Aorta (tissue), 5 donors: ENCODE data around the gene BABAM1. TPM values are rescaled to one million over a fixed set of nuclear protein-coding genes. Genes with fewer than 3 reads are reported as not detected.

Source experiments
- ATAC-seq: fragments of 200-7000 bp; cut with Tn5 transposase; one replicate; pipeline ENCODE4 v1.9.1; 2022; ENCODE audit warnings: moderate library complexity; ENCODE audit not compliant: low FRiP score
- DNase-seq, 2 donors: peaks; one replicate each; pipeline ENCODE4 v3.0.0-alpha.2; 2020
- H3K27ac ChIP-seq, 2 donors: one replicate each; pipeline ENCODE4 v1.5.1; 2013; ENCODE audit warnings: low read length in 2 of 2, mild to moderate bottlenecking in 2 of 2, moderate library complexity in 2 of 2, control low read depth in 1 of 2, inconsistent platforms in 1 of 2, low read depth in 1 of 2
- H3K27me3 ChIP-seq, 2 donors: one replicate each; pipeline ENCODE4 v1.6.1; 2013; ENCODE audit warnings: control low read depth in 1 of 2, low read length in 1 of 2, mild to moderate bottlenecking in 1 of 2, moderate library complexity in 1 of 2; ENCODE audit not compliant: insufficient read depth in 2 of 2, control insufficient read depth in 1 of 2
- H3K36me3 ChIP-seq, 2 donors: one replicate each; pipeline ENCODE4 v1.6.1; 2013; ENCODE audit warnings: control low read depth in 1 of 2, low read length in 1 of 2, mild to moderate bottlenecking in 1 of 2; ENCODE audit not compliant: insufficient read depth in 2 of 2, control insufficient read depth in 1 of 2
- H3K4me1 ChIP-seq, 2 donors: one replicate each; pipeline ENCODE4 v1.6.1; 2013; ENCODE audit warnings: low read length in 2 of 2, control low read depth in 1 of 2, mild to moderate bottlenecking in 1 of 2, moderate library complexity in 1 of 2; ENCODE audit not compliant: insufficient read depth in 2 of 2, control insufficient read depth in 1 of 2
- H3K4me3 ChIP-seq, 2 donors: one replicate each; pipeline ENCODE4 v1.5.1; 2013; ENCODE audit warnings: low read length in 2 of 2, control low read depth in 1 of 2, mild to moderate bottlenecking in 1 of 2
- H3K9me3 ChIP-seq: one replicate; pipeline ENCODE4 v1.6.1; 2013; ENCODE audit warnings: mild to moderate bottlenecking, low read length; ENCODE audit not compliant: control insufficient read depth
- WGBS, 2 donors: extraction: QIAGEN DNeasy Blood & Tissue Kit; methylation state at CpG; one replicate each; pipeline ENCODE4 v1.1.7; 2013; 5-methylcytosine and 5-hydroxymethylcytosine counted together
- intact Hi-C, 2 donors: fragments of 100-400 bp; cut with DNase I; formaldehyde crosslinking; loops; one replicate each; pipeline versions ENCODE4 v1.14.2 to v1.15.0; 2022
- polyA plus RNA-seq, 2 donors: library from polyadenylated mRNA; stranded (reverse); fragments of 200-250 nt; gene quantifications; one replicate each; pipeline ENCODE4 v1.2.3, GENCODE V29; 2013
- total RNA-seq, 2 donors: library from RNA; stranded (reverse); fragmentation: NEBNext Ultra II Directional; extraction: Animal tissue kit (Norgen Biotek cat#: 25700); gene quantifications; one replicate each; pipeline ENCODE4 v1.2.1, GENCODE V29; 2021
- donor health status: healthy with polysubstance abuse.
- donor health status: Bipolar disorder and iron deficiency.
- donor health status: DM: no; HTN: no; CAD: no.
- donor health status: DM: no; HTN: no; CAD: no.
- donor health status: DM: yes; HTN: yes; CAD: no.

Gene BABAM1
- total and polyA plus RNA-seq, 4 donors = 55.8 to 102 (median 73.4) TPM

DNA sequence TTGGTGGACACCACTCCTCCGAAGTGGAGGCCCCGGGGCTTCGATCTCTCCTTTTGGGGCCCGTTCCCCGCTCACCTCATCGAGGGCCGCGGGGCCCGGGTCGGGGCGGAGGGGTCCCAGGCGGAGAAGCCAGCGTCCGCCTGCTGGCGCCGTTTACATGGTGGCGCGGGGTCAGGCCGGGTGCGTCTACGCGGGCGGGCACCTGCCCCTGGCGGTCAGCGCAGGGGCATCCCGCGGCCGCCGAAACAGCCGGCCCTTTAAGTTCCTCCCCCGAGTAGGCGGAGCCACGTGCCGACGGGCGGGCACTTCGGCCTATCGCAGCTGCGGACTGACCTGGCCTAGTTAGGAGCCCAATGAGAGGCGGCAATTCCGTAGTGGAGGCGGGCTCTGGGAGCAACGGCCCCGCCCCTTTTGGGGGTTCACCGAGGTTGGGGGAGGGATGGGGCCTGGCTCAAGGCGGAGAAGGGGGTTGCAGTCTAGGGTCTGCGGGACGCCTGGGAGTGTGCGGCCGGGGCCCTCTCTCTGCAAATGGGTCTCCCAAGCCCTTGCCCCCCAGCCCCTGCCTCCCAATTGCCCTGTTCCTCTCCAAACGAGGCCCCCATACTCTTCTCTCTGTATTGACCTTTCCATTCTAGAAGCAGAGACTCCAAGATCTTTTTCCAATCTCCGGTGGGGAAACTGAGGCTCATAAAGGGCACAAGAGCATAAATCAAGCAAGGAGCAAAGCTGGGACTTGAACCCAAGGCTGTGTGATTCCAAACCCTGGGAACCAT is 36.1 kb downstream of the BABAM1 start, which contains the start of gene ABHD8:
TSS of gene ABHD8 (minus strand) at position 259 of the 773 bp plus-strand sequence. CDS start 1,809 bp downstream, outside the sequence.
- peak; percentile 89 for ATAC-seq
- Histone ChIP-seq H3K4me3 (peak within 1 kb of the TSS; percentile 31 to 49), H3K27me3 (no peaks in the 10 kb centered on the region), H3K4me1 (no peaks in the 10 kb centered on the region), H3K27ac (no peak within 1 kb of the TSS), H3K36me3 (no peaks in the 10 kb centered on the region), H3K9me3 (no peaks in the 10 kb centered on the region)
- peak; percentile 98 for DNase-seq
- intact Hi-C loops = loop anchor here in 1 of 2 donors (5.0 kb wide), 1 partner anchor 89 kb away; the partner anchor contains the start of gene CCDC194
- WGBS, 2 donors = 1 to 2% methylated on average over 47 to 52 of the region's 52 CpGs

DNA sequence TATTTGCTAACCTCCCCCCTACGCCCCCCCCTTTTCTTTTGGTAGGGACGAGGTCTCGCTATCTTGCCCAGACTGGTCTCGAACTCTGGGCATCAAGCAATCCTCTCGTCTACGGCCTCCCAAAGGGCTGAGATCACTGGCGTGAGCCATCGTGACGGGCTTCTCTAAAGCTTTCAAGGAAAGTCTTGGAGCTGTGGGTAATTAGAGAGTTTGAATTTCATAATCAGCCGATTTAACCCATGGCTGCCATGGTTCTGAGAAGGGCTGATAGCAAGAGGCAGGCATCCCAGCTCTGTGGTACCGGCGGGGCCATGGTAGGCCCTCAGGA is 36.7 kb downstream of the BABAM1 start:
- intact Hi-C loops = loop anchor here in 1 of 2 donors (2.0 to 5.0 kb wide), 2 partner anchors 33 to 88 kb away; partner anchors contain the start of genes CCDC194 and GTPBP3
- Histone ChIP-seq H3K9me3 (no peaks in the 10 kb centered on the region), H3K36me3 (no peaks in the 10 kb centered on the region), H3K27ac (no peak overlapping the region), H3K4me3 (no peak overlapping the region), H3K4me1 (no peaks in the 10 kb centered on the region), H3K27me3 (no peaks in the 10 kb centered on the region)
- WGBS, 2 donors = 51 to 58% methylated on average over 12 of the region's 12 CpGs
- no peak for ATAC-seq
- no peak for DNase-seq

- H3K9me3 ChIP-seq = no peaks in the 10 kb centered on the region
- H3K36me3 ChIP-seq = no peaks in the 10 kb centered on the region
- intact Hi-C loops = loop anchor here in 1 of 2 donors (2.0 to 5.0 kb wide), 2 partner anchors 32 to 88 kb away; partner anchors contain the start of genes CCDC194 and GTPBP3
- peak overlapping the region in 1 of 2 donors; percentile 13 for H3K27ac ChIP-seq
- ATAC-seq (no peak), DNase-seq (peak in 1 of 2 donors; percentile 43)
- H3K4me3 ChIP-seq = no peak overlapping the region
- 46% methylated on average over 12 of the region's 12 CpGs for WGBS, 2 donors
- H3K27me3 ChIP-seq = no peaks in the 10 kb centered on the region
- no peaks in the 10 kb centered on the region for H3K4me1 ChIP-seq
Measured at GRCh38 chr19:17304386-17305215, 37.4 kb downstream of the BABAM1 start.

GRCh38 chr19:17305216-17305516 is 37.9 kb downstream of the BABAM1 start:
- 5% methylated on average over 7 of the region's 7 CpGs for WGBS, 2 donors
- ATAC-seq (no peak), DNase-seq (no peak)

DNA sequence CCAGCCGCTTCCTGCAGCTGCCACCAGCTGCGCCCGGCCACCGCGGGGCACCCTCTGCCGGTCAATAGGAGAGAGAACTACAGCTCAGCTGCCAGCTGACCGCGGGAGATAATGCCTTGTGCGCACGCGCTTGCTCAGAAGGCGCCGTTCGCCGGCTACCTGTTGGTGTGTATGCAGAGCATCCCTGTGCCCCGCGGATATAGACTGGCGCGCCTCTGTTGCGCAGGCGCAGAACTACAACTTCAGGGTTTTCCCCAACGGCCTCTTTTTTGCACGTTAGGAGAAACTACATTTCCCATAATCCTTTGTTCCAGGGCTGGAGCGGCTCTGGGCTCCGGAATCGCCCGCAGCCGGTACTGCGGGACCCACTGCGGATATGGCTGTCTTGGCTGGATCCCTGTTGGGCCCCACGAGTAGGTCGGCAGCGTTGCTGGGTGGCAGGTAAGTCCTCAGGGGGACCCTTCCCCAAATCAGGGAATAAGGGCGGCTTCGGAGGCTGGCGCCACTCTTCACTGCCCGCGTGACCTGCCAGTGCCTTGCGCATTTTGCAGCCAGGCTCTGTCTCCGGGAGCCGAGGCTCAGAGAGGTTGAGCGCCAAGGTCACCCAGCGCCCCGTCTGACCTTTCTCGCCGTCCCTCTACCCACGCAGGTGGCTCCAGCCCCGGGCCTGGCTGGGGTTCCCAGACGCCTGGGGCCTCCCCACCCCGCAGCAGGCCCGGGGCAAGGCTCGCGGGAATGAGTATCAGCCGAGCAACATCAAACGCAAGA is 38.5 kb downstream of the BABAM1 start, which contains the start of gene MRPL34:
TSS of gene MRPL34 (plus strand) at position 356 of the 768 bp plus-strand sequence. CDS start at position 377, 21 bp downstream.
- peak within 1 kb of the TSS; percentile 20 to 53 for H3K4me3 ChIP-seq
- peak within 1 kb of the TSS in 1 of 2 donors; percentile 68 for H3K27ac ChIP-seq
- H3K4me1 ChIP-seq = no peaks in the 10 kb centered on the region
- intact Hi-C loops = loop anchor here in 1 of 2 donors (2.0 kb wide), 1 partner anchor 31 kb away; the partner anchor contains the start of gene GTPBP3
- H3K36me3 ChIP-seq = no peaks in the 10 kb centered on the region
- 0% methylated on average over 55 of the region's 55 CpGs for WGBS, 2 donors
- H3K27me3 ChIP-seq = no peaks in the 10 kb centered on the region
- DNase-seq (peak; percentile 97 to 98), ATAC-seq (peak; percentile 80)
- no peaks in the 10 kb centered on the region for H3K9me3 ChIP-seq

More at GRCh38 chr19:17305216-17305516, 37.9 kb downstream of the BABAM1 start:
- intact Hi-C loops = loop anchor here in 1 of 2 donors (2.0 kb wide), 1 partner anchor 32 kb away; the partner anchor contains the start of gene GTPBP3
- no peak overlapping the region for H3K4me3 ChIP-seq
- no peaks in the 10 kb centered on the region for H3K36me3 ChIP-seq
- H3K4me1 ChIP-seq = no peaks in the 10 kb centered on the region
- H3K27me3 ChIP-seq = no peaks in the 10 kb centered on the region
- H3K9me3 ChIP-seq = no peaks in the 10 kb centered on the region
- peak overlapping the region in 1 of 2 donors; percentile 27 for H3K27ac ChIP-seq

GRCh38 chr19:17306285-17306714 is 39.1 kb downstream of the BABAM1 start:
- DNase-seq (peak; percentile 61 to 82), ATAC-seq (no peak)
- no peaks in the 10 kb centered on the region for H3K27me3 ChIP-seq
- 5 to 6% methylated on average over 28 of the region's 28 CpGs for WGBS, 2 donors
- peak overlapping the region in 1 of 2 donors; percentile 68 for H3K27ac ChIP-seq
- intact Hi-C loops = no loop called here
- H3K9me3 ChIP-seq = no peaks in the 10 kb centered on the region
- H3K36me3 ChIP-seq = no peaks in the 10 kb centered on the region
- H3K4me1 ChIP-seq = no peaks in the 10 kb centered on the region
- H3K4me3 ChIP-seq = peak overlapping the region; percentile 20 to 53

DNA sequence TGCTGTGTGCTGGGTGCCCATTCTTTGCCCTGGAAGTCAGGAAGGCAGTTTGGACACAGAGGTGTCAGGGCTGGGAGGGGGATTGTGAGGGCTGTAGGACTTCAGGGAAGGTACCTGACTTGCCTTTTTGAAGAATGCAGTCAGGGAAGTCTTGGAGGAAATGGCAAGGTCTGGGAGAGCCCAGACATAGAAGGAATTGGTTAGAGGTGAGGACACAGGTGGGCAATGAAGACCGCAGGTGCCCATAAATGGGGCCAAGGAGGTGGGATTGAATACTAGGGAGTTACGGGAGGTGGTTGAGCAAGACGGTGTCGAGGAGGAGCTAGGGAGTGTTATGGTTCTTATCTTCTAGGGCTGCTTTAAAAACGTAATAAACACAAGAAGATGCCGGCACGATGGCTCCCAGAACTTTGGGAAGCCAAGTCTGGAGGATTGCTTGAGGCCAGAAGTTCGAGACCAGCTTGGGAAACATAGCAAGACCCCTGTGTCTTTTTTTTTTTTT is 40.7 kb downstream of the BABAM1 start:
- WGBS, 2 donors = 86 to 87% methylated on average over 8 of the region's 8 CpGs
- no peaks in the 10 kb centered on the region for H3K36me3 ChIP-seq
- H3K4me1 ChIP-seq = no peaks in the 10 kb centered on the region
- intact Hi-C loops = no loop called here
- H3K4me3 ChIP-seq = no peak overlapping the region
- DNase-seq (no peak), ATAC-seq (no peak)
- H3K27me3 ChIP-seq = no peaks in the 10 kb centered on the region
- no peak overlapping the region for H3K27ac ChIP-seq
- H3K9me3 ChIP-seq = no peaks in the 10 kb centered on the region
